ENCODE results near the gene WDR31.
"Not testable (repeated sequence)": the region's sequence is repeated elsewhere in the genome, so short reads cannot be mapped to it uniquely, and the experiment has no call there.

WDR31 gene

DNA sequence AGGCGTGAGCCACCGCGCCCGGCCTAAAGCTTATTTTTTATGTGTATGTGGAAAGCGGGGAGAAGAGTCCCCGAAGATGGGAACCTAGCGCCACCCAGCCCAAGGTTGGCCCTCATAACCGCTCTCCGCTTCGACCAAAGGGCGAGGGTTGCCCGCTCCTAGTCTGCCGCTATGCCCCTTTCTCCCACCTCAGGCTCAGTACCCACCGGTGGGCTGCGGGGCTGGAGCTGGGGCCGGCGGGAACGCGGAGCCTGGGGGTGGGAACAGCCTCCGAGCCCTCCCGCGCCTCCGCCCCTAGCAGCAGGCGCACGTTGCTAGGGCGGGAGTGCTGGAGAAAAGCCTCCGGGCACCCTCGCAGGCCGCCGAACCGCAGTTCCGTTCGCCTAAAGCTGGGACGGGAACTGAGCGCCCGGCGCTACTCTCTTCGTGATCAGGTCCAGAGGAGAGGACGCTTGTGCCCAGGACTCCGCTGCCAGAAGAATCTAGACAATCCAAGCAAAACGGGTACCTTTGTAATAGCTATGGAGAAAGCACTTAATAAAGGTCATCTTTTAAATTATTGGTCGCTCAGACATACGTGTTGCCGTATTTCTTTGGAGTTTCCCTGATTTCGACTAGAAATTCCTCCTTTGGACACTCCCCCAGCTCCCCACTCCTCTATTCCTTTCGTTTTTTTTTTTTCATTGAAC lies at the start of gene WDR31:
WDR31 (minus strand) TSS at position 265 of the 689 bp plus-strand sequence. CDS start 8,253 bp downstream, outside the sequence.
- DNase-seq: peak; percentile 63 to 86

GRCh38 chr9:113389451-113389850 lies 49.4 kb upstream of the WDR31 start:
- DNase-seq: no peak

GRCh38 chr9:113388833-113389232 lies 48.8 kb upstream of the WDR31 start:
- no peak for DNase-seq

GRCh38 chr9:113387560-113388230 lies 47.6 kb upstream of the WDR31 start:
- no peak for DNase-seq

DNA sequence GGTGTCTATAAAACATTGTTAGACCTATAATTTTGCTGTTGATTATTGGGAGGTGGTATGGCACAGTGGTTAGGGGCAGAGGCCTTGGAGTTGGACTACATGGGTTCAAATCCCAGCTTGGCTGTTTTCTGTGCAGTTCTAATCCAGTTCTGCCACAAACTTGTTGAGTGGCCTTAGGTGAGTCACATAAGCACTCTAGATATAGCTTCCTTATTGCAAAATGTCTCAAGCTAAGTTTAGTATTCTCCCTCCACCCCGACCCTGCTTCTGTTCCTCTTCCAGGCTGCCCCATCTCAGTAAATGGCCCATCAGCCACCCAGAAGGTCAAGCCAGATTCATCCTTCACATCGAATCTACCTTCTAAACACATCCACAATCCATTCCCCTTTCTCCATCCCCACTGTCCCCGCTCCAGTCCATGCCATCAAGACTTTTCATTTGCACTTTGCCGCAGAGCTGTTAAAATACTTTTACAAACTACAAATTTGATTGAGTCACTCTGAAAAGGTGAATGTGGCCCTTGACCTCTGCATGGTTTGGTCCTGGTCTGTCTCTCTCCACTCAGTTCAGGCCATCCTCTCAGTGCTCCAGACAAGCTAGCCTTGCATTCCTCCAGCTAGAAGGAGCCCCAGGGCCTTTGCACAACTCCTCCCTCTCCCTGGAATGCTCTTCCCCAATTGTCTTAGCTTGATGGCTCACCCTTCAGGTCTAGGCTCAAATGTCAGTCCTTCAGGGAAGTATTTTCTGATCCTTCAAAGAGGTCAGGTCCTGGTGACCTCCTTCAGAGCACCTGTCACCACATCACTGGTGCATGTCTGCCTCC lies 46.7 kb upstream of the WDR31 start:
- no peak for DNase-seq

DNA sequence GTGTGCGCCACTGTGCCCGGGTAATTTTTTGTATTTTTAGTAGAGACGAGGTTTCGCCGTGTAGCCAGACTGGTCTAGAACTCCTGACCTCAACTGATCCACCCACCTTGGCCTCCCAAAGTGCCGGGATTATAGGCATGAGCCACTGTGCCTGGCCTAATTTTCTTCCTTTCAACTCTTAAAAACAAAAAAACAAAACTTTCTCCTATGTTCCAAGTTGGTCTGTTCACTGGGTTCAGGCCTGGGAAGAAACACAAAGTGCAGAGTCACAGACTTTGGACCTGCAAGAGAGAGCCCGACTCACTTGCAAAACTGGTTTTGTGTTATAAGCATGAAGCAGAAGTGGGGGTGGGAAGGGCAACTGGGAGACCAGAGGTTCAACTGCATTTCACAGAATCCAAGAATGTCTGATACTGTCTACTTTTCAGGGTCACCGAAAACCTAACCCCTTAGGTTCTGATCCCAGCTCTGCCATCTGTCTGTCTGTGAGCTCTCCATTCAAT lies 41.9 kb upstream of the WDR31 start:
- peak; percentile 4 to 48 for DNase-seq

DNA sequence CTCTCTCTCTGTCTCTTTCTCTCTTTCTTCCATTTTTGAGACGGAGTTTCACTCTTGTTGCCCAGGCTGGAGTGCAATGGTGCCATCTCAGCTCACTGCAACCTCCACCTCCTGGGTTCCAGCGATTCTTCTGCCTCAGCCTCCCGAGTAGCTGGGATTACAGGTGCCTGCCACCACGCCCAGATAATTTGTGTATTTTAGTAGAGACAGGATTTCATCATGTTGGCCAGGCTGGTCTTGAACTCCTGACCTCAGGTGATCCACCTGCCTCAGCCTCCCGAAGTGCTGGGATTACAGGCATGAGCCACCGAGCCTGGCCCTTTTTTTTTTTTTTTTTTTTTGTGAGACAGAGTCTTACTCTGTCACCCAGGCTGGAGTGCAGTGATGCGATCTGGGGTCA lies 41.4 kb upstream of the WDR31 start:
- DNase-seq: not testable (repeated sequence)

- DNase-seq: no peak
These were observed 40.8 kb upstream of the WDR31 start for GRCh38 chr9:113380869-113381378.

DNA sequence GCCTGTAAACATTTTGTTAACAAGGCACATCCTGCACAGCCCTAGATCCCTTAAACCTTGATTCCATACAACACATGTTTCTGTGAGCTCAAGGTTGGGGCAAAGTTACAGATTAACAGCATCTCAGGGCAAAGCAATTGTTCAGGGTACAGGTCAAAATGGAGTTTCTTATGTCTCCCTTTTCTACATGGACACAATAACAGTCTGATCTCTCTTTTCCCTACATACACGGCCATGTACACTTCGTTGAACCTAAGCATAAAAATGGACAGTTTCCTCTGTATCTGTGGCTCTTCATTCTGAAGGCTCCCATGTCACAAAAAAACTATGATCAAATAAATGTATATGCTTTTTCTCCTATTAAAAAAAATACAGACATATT lies 39.7 kb upstream of the WDR31 start:
- DNase-seq: not testable (repeated sequence)

DNA sequence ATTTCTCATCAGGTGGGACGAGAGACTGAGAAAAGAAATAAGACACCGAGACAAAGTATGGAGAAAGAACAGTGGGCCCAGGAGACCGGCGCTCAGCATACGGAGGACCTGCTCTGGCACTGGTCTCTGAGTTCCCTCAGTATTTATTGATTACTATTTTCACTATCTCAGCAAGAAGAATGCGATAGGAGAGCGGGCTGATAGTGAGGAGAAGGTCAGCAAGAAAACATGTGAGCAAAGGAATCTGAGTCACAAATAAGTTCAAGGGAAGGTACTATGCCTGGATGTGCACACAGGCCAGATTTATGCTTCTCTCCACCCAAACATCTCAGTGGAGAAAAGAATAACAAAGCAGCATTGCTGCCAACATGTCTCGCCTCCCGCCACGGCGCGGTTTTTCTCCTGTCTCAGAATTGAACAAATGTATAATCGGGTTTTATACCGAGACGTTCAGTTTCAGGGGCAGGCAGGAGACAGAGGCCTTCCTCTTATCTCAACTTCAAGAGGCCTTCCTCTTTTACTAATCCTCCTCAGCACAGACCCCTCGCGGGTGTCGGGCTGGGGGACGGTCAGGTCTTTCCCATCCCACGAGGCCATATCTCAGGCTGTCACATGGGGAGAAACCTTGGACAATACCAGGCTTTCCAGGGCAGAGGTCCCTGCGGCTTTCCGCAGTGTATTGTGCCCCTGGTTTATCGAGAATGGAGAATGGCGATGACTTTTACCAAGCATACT lies 39.2 kb upstream of the WDR31 start:
- DNase-seq: not testable (repeated sequence)

DNA sequence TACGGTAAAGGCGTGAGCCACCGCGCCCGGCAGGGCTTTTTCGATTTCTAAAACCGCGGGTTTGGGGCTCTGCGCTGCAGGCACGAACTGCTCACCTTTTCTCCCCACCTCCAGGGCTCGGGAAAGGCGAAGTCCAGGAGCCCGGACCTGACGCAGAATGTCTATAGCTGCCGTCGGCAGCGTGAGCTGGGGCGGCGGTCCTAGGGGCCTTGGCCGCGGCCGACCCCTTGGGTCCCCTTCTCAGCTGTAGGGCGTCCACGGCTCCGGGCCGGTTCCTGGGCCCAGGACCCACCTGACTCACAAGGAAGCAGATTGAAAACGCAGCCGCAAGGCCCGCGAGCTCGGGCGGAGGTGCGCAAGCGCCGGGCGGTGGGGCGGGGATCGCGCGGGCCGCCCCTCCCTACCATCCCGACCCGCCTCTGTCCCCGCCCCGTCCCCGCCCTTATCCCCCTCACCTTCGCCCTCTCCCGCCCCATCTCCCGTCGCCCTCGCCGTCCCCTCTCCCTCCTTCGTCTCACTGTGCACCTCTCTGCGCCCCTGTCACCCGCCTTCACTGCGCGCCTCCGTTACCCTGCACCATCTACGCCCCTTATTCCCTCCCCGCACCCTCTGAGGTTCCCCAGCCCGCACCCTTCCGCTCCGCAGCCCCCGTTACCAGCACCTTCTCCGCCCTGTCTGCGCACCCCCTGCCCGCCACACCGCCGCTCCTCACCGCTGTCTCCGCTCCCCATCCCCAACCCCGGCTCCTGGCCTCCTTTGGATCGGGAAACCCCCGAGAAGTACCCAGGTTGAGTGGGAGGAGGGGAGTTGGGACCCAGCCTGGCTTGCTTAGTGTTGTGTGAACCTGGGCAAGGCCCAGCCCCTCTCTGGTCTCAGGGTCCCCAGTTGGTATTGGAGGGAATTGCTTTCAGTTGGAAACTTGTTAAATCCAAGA lies 36.8 kb upstream of the WDR31 start, which contains the start of gene HDHD3:
HDHD3 (minus strand) TSS at position 353 of the 934 bp plus-strand sequence. CDS start 2,632 bp downstream, outside the sequence.
- peak; percentile 8 to 82 for DNase-seq

GRCh38 chr9:113375057-113376023 lies 35.3 kb upstream of the WDR31 start:
- no peak for DNase-seq

- DNase-seq: no peak
These were observed 33.8 kb upstream of the WDR31 start for GRCh38 chr9:113373676-113374392.

DNA sequence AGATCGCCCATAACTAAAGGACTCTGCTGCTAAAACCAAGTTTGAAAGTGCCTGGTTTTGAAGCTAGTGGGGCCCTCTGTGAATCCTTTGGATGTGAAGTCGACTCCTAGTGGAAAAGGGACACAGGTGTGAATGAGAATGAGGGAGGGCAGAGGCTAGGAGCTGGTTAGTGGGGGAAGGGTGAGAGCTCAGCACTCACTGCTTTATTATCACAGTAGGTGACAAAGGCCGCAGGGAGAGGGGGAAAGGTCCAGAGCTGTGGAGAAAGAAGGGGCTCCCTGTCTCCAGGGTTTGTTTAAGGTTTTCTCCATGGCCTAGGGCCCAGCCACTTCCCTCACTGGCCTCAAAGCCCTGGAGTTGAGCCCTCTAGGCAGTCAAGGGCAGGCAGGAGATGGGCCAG lies 33.2 kb upstream of the WDR31 start:
- DNase-seq: no peak

DNA sequence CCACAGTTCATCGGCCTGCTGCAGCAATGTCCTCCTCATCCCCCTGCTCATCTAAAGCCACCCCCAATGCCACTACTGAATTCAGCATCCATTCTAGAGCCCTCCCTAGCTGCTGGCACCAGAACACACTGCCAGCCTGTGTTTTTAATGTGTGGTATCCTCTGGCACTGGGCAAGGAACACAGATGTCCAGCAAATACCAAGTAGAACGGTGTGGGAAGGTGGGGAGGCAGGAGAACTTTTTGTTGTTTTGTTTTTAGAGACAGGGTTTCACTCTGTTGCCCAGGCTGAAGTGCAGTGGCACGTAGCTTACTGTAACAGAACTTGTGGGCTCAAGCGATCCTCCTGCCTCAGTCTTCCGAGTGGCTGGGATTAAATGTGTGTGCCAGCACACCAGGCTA lies 32.0 kb upstream of the WDR31 start:
- DNase-seq: no peak

- DNase-seq: no peak
These were observed 30.8 kb upstream of the WDR31 start for GRCh38 chr9:113370806-113371325.

DNA sequence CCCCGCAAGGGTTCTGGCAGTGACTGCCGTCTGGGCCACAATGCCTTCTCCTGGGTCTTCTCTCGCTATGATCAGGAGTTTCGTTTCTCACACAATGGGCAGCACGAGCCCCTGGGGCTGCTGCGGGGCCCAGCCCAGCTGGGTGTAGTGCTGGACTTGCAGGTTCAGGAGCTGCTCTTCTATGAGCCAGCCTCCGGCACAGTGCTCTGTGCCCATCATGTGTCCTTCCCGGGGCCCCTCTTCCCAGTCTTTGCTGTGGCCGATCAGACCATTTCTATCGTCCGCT lies 29.7 kb upstream of the WDR31 start:
- no peak for DNase-seq

DNA sequence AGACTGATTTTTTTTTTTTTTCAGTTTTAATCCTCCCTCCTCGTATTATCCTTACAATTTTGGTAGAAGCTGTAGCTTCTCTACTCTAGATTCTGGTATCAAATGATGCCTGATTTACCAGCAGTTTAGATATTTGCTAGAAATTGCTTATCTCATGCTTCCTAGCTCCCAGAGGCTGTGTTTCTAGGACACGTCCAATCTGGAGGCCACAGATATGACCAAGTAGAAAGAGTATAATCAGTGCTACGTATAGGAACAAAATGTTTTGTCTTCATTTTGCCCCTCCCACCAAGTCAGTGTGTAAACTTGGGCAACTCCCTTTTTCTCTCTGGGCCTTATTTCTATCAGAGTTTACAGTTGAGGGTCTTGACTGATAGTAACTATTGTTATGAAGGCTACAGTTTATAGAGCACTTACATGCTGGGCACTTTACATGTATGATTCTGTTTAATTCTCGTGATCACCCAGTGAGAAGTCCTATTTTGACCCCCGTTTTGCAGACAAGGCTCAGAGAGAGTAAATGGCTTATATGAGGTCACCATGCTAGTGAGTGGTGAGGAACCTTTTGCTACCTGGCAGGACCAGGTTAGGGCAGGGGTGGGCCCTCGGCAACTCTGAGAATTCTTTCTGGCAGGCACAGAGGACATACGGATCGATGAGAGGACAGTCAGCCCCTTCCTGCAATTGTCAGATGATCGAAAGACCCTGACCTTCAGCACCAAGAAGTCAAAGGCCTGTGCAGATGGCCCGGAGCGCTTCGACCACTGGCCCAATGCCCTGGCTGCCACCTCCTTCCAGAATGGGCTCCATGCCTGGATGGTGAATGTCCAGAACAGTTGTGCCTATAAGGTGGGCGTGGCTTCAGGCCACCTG lies 29.1 kb upstream of the WDR31 start:
- no peak for DNase-seq

Data from NCI-H526 (cell line).